Stimulated activated CD8-positive, alpha-beta memory T cell treated with anti-CD3 and anti-CD28 coated beads, Interleukin-12 subunit alpha, Interleukin-12 subunit beta, amount 100 ng/mL, for 24 hours (primary cell): ENCODE data around the gene XPR1.

ENCODE experiments used
- DNase-seq: peaks from one replicate; pipeline ENCODE4 v3.0.0-alpha.2; 2020; ENCODE audit errors: extremely low read depth

XPR1 gene

DNA sequence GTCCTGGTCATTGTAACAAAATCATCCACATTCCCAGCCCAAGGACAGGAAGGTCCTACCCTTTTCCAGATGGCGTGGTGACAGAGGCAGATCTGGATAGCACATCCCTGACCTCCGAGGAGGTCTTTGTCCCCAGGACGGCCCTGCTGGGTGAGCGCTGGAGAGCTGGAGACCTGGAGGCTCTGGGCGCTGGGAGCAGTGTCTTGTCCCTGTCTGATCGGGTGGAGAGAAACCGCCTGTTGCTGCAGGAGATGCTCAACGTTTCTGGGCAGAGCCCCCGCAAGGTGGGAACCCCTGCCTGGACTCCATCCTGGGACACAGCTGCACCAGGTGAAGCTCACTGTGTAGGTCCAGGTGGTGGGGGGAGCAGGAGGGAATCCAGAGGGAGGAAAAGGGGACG, 284.9 kb downstream of the XPR1 start:
- no peak for DNase-seq

- DNase-seq, result no peak
Observed at GRCh38 chr1:180917306-180918065, 285.7 kb downstream of the XPR1 start.

- no peak for DNase-seq
Observed at GRCh38 chr1:180918519-180918918, 286.7 kb downstream of the XPR1 start.

GRCh38 chr1:180919183-180919700, 287.4 kb downstream of the XPR1 start:
- no peak for DNase-seq

- DNase-seq, result no peak
Observed at GRCh38 chr1:180920193-180920592, 288.4 kb downstream of the XPR1 start.

DNA sequence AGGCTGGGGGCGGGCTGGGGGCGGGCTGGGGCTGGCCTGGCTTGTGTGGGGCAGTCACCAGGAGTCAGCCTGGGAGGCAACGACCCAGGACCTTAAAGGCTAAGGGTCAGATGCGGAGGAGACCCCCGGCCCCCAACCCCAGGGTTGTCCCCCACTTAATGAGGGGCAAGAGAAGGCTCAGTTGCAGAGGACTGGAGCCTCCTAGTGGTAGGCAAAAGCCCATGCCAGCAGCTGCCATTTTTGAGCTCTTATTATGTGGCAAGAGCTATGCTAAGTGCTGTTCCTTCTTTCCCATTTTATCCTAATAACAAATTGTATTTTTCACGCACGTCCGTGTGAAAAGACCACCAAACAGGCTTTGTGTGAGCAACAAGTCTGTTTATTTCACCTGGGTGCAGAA, 288.9 kb downstream of the XPR1 start:
- DNase-seq, result no peak

DNA sequence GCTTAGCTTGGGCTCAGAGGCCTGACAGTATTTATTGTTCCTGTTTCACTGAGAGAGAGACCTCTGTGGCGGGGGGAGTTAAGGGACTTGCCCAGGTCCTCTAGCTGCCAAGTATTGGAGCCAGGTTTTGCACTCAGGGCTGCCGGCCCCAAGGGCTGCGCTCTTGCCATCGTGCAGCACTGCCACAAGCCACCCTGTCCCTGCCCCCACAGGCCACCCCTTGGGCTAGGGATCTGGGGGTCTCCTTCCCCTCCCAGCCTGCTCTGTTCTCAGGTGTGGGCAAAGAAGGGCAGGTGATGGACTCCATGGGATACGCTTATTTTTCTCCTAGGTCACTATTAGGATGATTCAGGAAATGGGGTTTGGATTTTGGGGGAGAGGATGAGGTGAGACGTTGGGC, 289.6 kb downstream of the XPR1 start:
- no peak for DNase-seq

GRCh38 chr1:180921891-180922630, 290.2 kb downstream of the XPR1 start:
- DNase-seq, result no peak

GRCh38 chr1:180922631-180923015, 290.8 kb downstream of the XPR1 start:
- no peak for DNase-seq

- no peak for DNase-seq
Observed at GRCh38 chr1:180923021-180923841, 291.4 kb downstream of the XPR1 start.

- no peak for DNase-seq
Observed at GRCh38 chr1:180923887-180924286, 292.1 kb downstream of the XPR1 start.

- DNase-seq, result no peak
Observed at GRCh38 chr1:180924939-180925338, 293.1 kb downstream of the XPR1 start.

DNA sequence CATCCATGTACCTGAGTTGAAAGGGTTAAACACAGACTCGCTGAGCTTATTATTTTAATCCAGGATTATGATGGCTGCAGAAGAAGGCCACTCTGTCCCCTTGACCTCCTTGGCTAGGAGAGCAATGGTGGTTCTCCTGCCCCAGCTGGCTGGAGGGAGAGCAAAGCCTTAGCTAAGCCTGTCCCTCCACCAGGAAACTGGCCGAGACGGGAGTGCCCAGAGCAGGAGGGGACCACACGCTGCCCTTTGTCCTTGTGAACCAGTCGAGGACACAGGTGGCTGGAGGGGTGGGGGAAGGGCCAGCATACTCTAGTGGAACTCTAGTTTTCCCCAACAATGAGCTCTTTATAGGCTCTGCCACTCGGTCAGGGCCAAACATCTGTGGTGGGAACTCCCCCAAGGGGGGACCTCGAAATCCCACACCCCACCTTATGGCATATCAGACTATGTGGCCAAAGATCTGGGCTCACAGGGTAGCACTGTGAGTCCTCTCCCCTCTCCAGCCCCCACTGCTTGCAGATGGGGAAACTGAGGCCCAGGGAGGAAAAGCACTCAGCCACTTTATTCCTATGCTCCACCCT, 293.7 kb downstream of the XPR1 start:
- DNase-seq, result no peak

DNA sequence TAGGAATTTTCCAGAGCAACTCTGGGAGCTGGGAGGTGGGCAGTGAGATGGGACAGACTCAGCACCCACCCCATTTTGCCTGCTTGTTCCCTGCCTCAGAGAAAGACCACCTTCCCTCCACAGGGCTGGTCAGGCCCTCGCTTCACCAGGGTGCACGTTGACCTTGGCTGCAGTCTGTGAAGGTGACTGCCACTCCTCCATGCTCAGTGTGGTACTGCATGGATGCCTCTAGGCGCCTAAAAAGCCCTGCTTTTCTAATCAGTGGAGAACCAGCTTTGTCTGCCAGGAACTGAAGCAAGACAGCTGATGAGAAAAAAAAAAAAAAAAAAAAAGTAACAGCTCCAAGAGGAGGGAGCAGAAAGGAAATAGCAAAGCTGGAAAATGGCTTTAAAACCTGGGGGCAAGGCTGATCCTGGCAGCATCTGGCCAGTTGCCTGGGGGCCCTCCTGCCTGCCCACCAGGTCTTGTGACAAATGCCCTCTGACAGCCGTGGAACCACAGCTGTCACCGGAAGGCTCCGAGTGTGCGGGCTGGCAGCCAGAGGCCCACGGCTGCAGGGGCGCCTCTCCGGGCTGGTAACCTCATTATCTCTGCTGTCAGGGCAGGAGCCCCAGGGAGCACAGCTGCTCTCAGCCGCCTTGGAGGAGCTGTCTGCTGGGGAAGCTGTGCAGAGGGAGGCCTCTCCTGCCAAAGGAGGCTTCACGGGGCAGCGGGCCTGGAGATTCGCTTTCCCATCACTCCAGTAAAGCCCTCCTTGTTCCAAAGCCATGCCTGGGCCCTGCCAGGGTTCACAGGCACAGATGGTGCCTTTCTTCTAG, 294.6 kb downstream of the XPR1 start:
- no peak for DNase-seq

DNA sequence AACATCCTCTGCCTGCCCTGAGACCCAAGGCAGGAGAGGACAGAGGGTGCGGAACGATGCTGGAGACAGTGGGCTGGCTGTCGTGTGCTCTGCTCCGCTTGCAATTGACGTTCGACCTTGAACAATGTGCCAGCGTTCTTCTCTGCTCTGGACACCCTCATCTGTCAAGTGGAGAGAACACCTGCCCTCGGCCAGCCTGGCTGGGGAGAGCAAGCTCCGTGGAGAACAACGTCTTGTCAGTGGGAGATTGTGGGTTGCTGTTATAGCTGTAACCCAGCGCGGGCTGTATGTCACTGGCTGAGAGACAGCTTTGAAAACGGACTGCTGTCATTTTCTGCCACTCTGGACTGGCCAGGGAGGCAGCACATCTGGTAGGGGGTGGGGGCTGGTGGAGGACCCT, 295.5 kb downstream of the XPR1 start:
- no peak for DNase-seq

DNA sequence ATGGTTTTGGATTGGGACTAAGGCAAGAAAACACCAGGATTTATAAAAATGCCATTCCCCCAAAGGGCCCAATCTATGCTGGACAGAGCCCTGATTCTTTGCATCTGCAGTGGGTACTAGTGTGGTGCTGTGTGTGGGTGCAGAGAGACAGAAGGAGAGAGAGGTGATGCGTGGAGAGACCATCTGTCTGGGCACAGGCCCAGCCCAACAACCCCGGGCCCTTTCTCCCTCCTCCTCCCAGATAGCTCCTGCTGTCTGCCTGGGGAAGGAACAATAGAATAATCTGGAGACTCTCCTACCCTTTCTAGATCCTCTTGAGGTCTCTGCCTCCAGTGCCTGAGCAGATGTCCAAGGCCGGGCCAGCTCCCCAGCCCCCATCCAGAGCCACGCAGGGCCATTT, 296.0 kb downstream of the XPR1 start:
- DNase-seq, result no peak

DNA sequence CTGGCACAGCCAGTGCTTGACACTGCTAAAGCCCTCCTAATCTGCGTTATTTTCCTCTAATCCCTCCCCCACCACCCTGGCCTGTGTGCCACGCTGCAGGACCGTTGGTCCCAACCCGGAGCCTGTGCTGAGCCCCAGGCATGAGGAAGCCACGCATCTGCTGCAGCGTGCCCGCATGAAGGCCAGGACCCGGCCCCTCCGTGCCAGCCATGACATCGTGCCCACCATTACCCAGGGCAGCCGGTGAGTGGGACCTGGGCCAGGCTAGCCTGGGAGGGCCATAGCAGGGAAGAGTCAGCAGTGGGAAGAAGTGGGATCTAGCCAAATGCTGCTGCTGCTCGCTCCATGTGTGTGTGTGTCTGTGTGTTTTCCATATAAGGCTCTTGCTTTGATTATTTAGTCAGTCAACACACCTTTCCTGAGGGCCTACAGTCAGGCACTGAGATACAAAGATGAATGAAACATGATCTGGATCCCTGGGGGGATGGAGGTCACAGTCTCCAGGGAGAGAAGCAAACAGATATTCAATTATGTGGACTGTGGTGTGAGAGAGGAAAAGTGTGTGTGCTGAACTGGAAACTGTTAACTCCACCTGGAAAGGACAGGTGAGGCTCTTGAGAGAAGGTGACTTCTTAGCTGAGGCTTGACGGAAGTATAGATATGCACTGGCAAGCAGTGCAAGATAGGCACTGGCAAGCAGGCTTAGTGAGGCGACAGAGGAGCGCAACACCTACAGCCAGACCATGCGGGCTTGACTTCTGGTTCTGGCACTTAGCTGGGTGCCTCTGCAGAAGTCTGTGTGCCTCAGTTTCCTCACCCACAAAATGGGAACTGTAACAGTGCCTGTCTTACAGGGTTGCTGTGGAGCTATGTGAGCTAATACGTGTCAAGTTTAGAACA, 296.8 kb downstream of the XPR1 start:
- no peak for DNase-seq

DNA sequence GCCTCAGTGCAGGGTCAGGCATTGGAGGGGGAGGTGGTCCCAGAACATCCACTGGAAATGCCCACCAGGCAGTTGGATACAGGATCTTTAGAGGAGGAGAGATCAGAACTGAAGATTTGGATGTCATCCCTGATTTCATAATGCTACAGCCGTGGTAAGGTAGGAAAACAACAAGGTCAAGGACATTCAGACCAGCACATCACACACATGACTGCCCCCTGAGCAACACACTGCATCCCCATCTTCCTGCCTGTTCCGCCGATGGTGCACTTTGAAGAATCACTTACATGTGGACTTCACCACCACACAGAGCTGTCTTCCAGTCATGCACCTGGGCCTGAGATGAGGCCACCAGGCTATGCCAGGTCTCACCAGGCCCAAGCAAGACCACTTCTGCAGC, 297.6 kb downstream of the XPR1 start:
- no peak for DNase-seq

GRCh38 chr1:180930687-180931086, 298.9 kb downstream of the XPR1 start:
- no peak for DNase-seq

DNA sequence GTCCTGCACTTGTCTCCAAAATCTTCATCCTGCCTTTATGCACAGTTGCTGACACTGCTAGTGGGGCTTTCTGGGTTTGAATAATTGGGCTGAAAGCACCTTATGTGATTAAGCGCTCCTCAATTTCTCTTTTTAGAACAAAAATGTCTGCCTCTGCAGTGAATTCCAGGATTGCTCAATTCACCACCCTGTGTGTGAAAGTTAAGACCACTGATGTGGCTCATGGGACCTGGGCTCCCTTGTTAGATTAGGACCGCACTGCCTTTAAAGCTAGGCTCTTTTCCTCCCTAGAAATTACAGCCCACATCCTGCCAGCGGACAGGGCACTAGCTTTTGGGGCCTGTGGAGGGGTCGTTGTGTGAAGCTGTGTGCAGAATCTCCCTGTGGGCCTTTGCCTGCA, 299.7 kb downstream of the XPR1 start:
- no peak for DNase-seq
